H9 (cell line): Measurements from ENCODE around the gene SS18L1. TPM values are rescaled to one million over a fixed set of nuclear protein-coding genes. Genes with fewer than 3 reads are reported as not detected.
"Not testable (repeated sequence)": the region's sequence is repeated elsewhere in the genome, so short reads cannot be mapped to it uniquely, and the experiment has no call there.

ENCODE experiments used
- DNase-seq: peaks from one replicate; pipeline ENCODE4 v3.0.0-alpha.2; 2017
- H2AFZ ChIP-seq: one replicate; pipeline ENCODE4 v1.6.1; 2013; ENCODE audit warnings: mild to moderate bottlenecking, low read length, control low read depth, moderate library complexity
- H2AK5ac ChIP-seq: 2 replicates; pipeline ENCODE4 v1.6.1; 2013; ENCODE audit warnings: low read length, control low read depth, mixed read lengths; ENCODE audit not compliant: insufficient read length
- H2BK120ac ChIP-seq: one replicate; pipeline ENCODE4 v1.6.1; 2013; ENCODE audit warnings: low read depth, mild to moderate bottlenecking, low read length, control low read depth, inconsistent platforms; ENCODE audit not compliant: poor library complexity, severe bottlenecking
- H2BK12ac ChIP-seq: 2 replicates; pipeline ENCODE4 v1.6.1; 2013; ENCODE audit warnings: low read length, control low read depth, mixed read lengths, low read depth; ENCODE audit not compliant: insufficient read length
- H2BK15ac ChIP-seq: 2 replicates; pipeline ENCODE4 v1.6.1; 2013; ENCODE audit warnings: low read depth, low read length, control low read depth
- H2BK20ac ChIP-seq: one replicate; pipeline ENCODE4 v1.6.1; 2013; ENCODE audit warnings: low read depth, mild to moderate bottlenecking, low read length, control low read depth, inconsistent platforms; ENCODE audit not compliant: poor library complexity, severe bottlenecking
- H2BK5ac ChIP-seq: 2 replicates; pipeline ENCODE4 v1.6.1; 2013; ENCODE audit warnings: low read length, control low read depth, mixed read lengths; ENCODE audit not compliant: insufficient read length
- H3K14ac ChIP-seq: 2 replicates; pipeline ENCODE4 v1.6.1; 2013; ENCODE audit warnings: low read length, control low read depth; ENCODE audit not compliant: insufficient read depth
- H3K18ac ChIP-seq: 2 replicates; pipeline ENCODE4 v1.6.1; 2013; ENCODE audit warnings: low read depth, mild to moderate bottlenecking, mixed read lengths, low read length, control low read depth; ENCODE audit not compliant: insufficient read length
- H3K23ac ChIP-seq: 2 replicates; pipeline ENCODE4 v1.6.1; 2013; ENCODE audit warnings: low read length, control low read depth, mixed read lengths, low read depth; ENCODE audit not compliant: insufficient read length
- H3K23me2 ChIP-seq: 2 replicates; pipeline ENCODE4 v1.6.1; 2013; ENCODE audit warnings: low read depth, mild to moderate bottlenecking, mixed read lengths, low read length, control low read depth; ENCODE audit not compliant: insufficient read length, poor library complexity, severe bottlenecking
- H3K27ac ChIP-seq: 2 replicates; pipeline ENCODE4 v1.5.1; 2013; ENCODE audit warnings: low read length, control low read depth, mixed read lengths, low read depth; ENCODE audit not compliant: insufficient read length
- H3K27me3 ChIP-seq: 2 replicates; pipeline ENCODE4 v1.6.1; 2013; ENCODE audit warnings: low read length, control low read depth, inconsistent platforms; ENCODE audit not compliant: insufficient read depth
- H3K4ac ChIP-seq: 2 replicates; pipeline ENCODE4 v1.6.1; 2013; ENCODE audit warnings: low read depth, mild to moderate bottlenecking, control low read depth, inconsistent platforms, low read length, moderate library complexity
- H3K4me1 ChIP-seq: 2 replicates; pipeline ENCODE4 v1.6.1; 2013; ENCODE audit warnings: low read length, control low read depth, inconsistent platforms; ENCODE audit not compliant: insufficient read depth
- H3K4me2 ChIP-seq: 2 replicates; pipeline ENCODE4 v1.6.1; 2013; ENCODE audit warnings: low read length, control low read depth, mixed read lengths; ENCODE audit not compliant: insufficient read length, insufficient read depth
- H3K56ac ChIP-seq: 2 replicates; pipeline ENCODE4 v1.6.1; 2013; ENCODE audit warnings: low read depth, mild to moderate bottlenecking, mixed read lengths, low read length, control low read depth; ENCODE audit not compliant: insufficient read length
- H3K79me1 ChIP-seq: 2 replicates; pipeline ENCODE4 v1.6.1; 2013; ENCODE audit warnings: low read depth, mild to moderate bottlenecking, moderate library complexity, low read length, control low read depth, inconsistent platforms; ENCODE audit not compliant: insufficient read depth, poor library complexity, severe bottlenecking
- H3K79me2 ChIP-seq: 2 replicates; pipeline ENCODE4 v1.6.1; 2013; ENCODE audit warnings: low read length, control low read depth, inconsistent platforms; ENCODE audit not compliant: insufficient read depth
- H3K9ac ChIP-seq: 2 replicates; pipeline ENCODE4 v1.6.1; 2013; ENCODE audit warnings: low read length, control low read depth, mixed read lengths; ENCODE audit not compliant: insufficient read length; ENCODE audit errors: extremely low read depth
- H3K9me3 ChIP-seq: one replicate; pipeline ENCODE4 v1.6.1; 2013; ENCODE audit warnings: low read depth, low read length, inconsistent platforms; ENCODE audit not compliant: control insufficient read depth
- H3T11ph ChIP-seq: one replicate; pipeline ENCODE4 v1.6.1; 2013; ENCODE audit warnings: mild to moderate bottlenecking, low read length, control low read depth, inconsistent platforms
- H4K20me1 ChIP-seq: one replicate; pipeline ENCODE4 v1.6.1; 2013; ENCODE audit not compliant: control insufficient read depth, insufficient read length, insufficient read depth
- H4K5ac ChIP-seq: 2 replicates; pipeline ENCODE4 v1.6.1; 2013; ENCODE audit warnings: low read depth, mild to moderate bottlenecking, mixed read lengths, low read length, control low read depth; ENCODE audit not compliant: insufficient read length
- H4K8ac ChIP-seq: replicated peaks from 2 replicates; pipeline ENCODE4 v1.6.1; 2013; ENCODE audit warnings: low read length, control low read depth, mixed read lengths, low read depth; ENCODE audit not compliant: insufficient read length
- H4K91ac ChIP-seq: 2 replicates; pipeline ENCODE4 v1.6.1; 2013; ENCODE audit warnings: low read depth, mild to moderate bottlenecking, moderate library complexity, mixed read lengths, low read length, control low read depth; ENCODE audit not compliant: insufficient read length
- H3K27ac Mint-ChIP-seq, 3 experiments: 2 replicates in 2 of 3; 3 replicates in 1 of 3; pipeline ENCODE4 v1.8.0; 2020 to 2021; ENCODE audit warnings: mixed read lengths in 3 of 3, mild to moderate bottlenecking in 1 of 3, moderate library complexity in 1 of 3
- H3K27me3 Mint-ChIP-seq: 2 replicates; pipeline ENCODE4 v1.8.0; 2021; ENCODE audit warnings: low read depth, mild to moderate bottlenecking, moderate library complexity, mixed read lengths
- H3K36me3 Mint-ChIP-seq, 3 experiments: 2 replicates in 2 of 3; 3 replicates in 1 of 3; pipeline ENCODE4 v1.8.0; 2020 to 2021; ENCODE audit warnings: low read depth in 3 of 3, mixed read lengths in 3 of 3; ENCODE audit not compliant: insufficient read depth in 1 of 3
- H3K4me1 Mint-ChIP-seq, 2 experiments: 2 replicates each; pipeline ENCODE4 v1.8.0; 2020; ENCODE audit warnings: mixed read lengths in 2 of 2
- H3K4me3 Mint-ChIP-seq, 2 experiments: 2 replicates in 1 of 2; 3 replicates in 1 of 2; pipeline ENCODE4 v1.8.0; 2020 to 2021; ENCODE audit warnings: mild to moderate bottlenecking in 2 of 2, mixed read lengths in 2 of 2, moderate library complexity in 1 of 2
- H3K9me3 Mint-ChIP-seq, 2 experiments: 2 replicates in 1 of 2; 3 replicates in 1 of 2; pipeline ENCODE4 v1.8.0; 2020; ENCODE audit warnings: mild to moderate bottlenecking in 2 of 2, mixed read lengths in 2 of 2, moderate library complexity in 1 of 2
- WGBS: extraction: QIAGEN DNeasy Blood & Tissue Kit; methylation state at CpG from one replicate; pipeline ENCODE4 v1.1.7; 2013; ENCODE audit warnings: missing lambda C conversion rate, low lambda C conversion rate, mixed read lengths; ENCODE audit not compliant: insufficient read length; ENCODE audit errors: extremely low coverage; 5-methylcytosine and 5-hydroxymethylcytosine counted together
- total RNA-seq: library from RNA; stranded (reverse); gene quantifications from 2 replicates; pipeline ENCODE4 v1.2.1, GENCODE V29; 2021
- TF ChIP-seq, protein P1 (sequence below): fragments of 200-600 bp; sonication (generic); conservative IDR thresholded peaks from 3 replicates; pipeline ENCODE4 v1.8.0; 2021; ENCODE audit warnings: antibody characterized with exemption, mild to moderate bottlenecking

The SS18L1 gene
- total RNA-seq, 1 experiment from 2014 or later: 22.2 TPM

- no peak overlapping the region for H2AFZ ChIP-seq
- no peaks in the 10 kb centered on the region for H4K20me1 ChIP-seq
- H2BK120ac ChIP-seq: no peak overlapping the region
- no peak overlapping the region for H3K4ac ChIP-seq
- H3K18ac ChIP-seq: no peak overlapping the region
- H3K23me2 ChIP-seq: no peaks in the 10 kb centered on the region
- DNase-seq: no peak
- peaks cover 13 to 24% (median 20%) of the 10 kb centered on the region in 3 experiments for H3K36me3 Mint-ChIP-seq
- no peak overlapping the region for H2BK5ac ChIP-seq
- no peaks in the 10 kb centered on the region for H3K27me3 Mint-ChIP-seq
- H3K27me3 ChIP-seq: no peaks in the 10 kb centered on the region
- no CpG with 5 or more reads among the region's 9 CpGs for WGBS
- H3K9me3 Mint-ChIP-seq: peaks cover 0 to 2% of the 10 kb centered on the region in 2 experiments; a peak in 2 of 5 replicates
- H2BK20ac ChIP-seq: no peak overlapping the region
- H4K5ac ChIP-seq: no peak overlapping the region
- H2AK5ac ChIP-seq: no peak overlapping the region
- no peak overlapping the region for H2BK12ac ChIP-seq
- no peak overlapping the region for H4K8ac ChIP-seq
- H3K4me3 Mint-ChIP-seq: peak overlapping the region in 1 of 2 experiments; percentile 64; a peak in 2 of 5 replicates
- H3K4me1 ChIP-seq: peaks cover 9% of the 10 kb centered on the region; the same call in 1 of the 2 replicates
- H3K9me3 ChIP-seq: no peaks in the 10 kb centered on the region
- H3K79me2 ChIP-seq: peaks cover 61% of the 10 kb centered on the region
- H2BK15ac ChIP-seq: no peak overlapping the region
- no peak overlapping the region for H3K9ac ChIP-seq
- H3K14ac ChIP-seq: no peak overlapping the region
- H3K79me1 ChIP-seq: peaks cover 15% of the 10 kb centered on the region
- no peak overlapping the region for H3K56ac ChIP-seq
- H3K23ac ChIP-seq: no peak overlapping the region
- peak overlapping the region in 2 of 3 experiments; percentile 46 to 81; a peak in 3 of 7 replicates for H3K27ac Mint-ChIP-seq
- no peak overlapping the region for H3K4me2 ChIP-seq
- H3T11ph ChIP-seq: no peak overlapping the region
- TF ChIP-seq, protein P1, sequence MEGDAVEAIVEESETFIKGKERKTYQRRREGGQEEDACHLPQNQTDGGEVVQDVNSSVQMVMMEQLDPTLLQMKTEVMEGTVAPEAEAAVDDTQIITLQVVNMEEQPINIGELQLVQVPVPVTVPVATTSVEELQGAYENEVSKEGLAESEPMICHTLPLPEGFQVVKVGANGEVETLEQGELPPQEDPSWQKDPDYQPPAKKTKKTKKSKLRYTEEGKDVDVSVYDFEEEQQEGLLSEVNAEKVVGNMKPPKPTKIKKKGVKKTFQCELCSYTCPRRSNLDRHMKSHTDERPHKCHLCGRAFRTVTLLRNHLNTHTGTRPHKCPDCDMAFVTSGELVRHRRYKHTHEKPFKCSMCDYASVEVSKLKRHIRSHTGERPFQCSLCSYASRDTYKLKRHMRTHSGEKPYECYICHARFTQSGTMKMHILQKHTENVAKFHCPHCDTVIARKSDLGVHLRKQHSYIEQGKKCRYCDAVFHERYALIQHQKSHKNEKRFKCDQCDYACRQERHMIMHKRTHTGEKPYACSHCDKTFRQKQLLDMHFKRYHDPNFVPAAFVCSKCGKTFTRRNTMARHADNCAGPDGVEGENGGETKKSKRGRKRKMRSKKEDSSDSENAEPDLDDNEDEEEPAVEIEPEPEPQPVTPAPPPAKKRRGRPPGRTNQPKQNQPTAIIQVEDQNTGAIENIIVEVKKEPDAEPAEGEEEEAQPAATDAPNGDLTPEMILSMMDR: no peak
- H3K4me1 Mint-ChIP-seq: peaks cover 34% of the 10 kb centered on the region in 2 experiments
- H3K27ac ChIP-seq: no peak overlapping the region
- H4K91ac ChIP-seq: no peak overlapping the region
These were observed 4.0 kb downstream of the SS18L1 start for GRCh38 chr20:62147528-62147927.

DNA sequence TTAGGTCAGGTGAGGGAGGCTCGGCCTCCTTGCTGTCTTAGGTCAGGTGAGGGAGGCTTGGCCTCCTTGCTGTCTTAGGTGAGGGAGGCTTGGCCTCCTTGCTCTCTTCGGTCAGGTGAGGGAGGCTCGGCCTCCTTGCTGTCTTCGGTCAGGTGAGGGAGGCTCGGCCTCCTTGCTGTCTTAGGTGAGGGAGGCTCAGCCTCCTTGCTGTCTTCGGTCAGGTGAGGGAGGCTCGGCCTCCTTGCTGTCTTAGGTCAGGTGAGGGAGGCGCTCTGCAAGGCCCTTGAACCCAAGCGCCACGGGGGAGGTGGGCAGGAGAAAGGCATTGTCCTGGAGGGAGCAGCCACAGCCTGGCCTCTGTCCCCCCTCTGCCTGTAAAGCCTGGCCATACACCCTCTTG lies 4.8 kb downstream of the SS18L1 start:
- H3K9me3 Mint-ChIP-seq, H2AK5ac ChIP-seq, H2BK5ac ChIP-seq, H3K18ac ChIP-seq, H4K91ac ChIP-seq, H3K4me3 Mint-ChIP-seq, H4K8ac ChIP-seq, H3K9me3 ChIP-seq, H3K4ac ChIP-seq, H3K56ac ChIP-seq, H2BK12ac ChIP-seq, H3K27ac ChIP-seq, DNase-seq, H3T11ph ChIP-seq, H2BK120ac ChIP-seq, H3K4me2 ChIP-seq, H3K4me1 ChIP-seq, H3K27me3 ChIP-seq, H3K23ac ChIP-seq, H4K5ac ChIP-seq, H3K14ac ChIP-seq, H3K23me2 ChIP-seq, H3K27me3 Mint-ChIP-seq, H3K9ac ChIP-seq, H2BK20ac ChIP-seq, H4K20me1 ChIP-seq, H2AFZ ChIP-seq, H2BK15ac ChIP-seq: not testable (repeated sequence)
- H3K4me1 Mint-ChIP-seq: peaks cover 34% of the 10 kb centered on the region in 2 experiments
- H3K79me1 ChIP-seq: peaks cover 15% of the 10 kb centered on the region
- peaks cover 21 to 33% (median 27%) of the 10 kb centered on the region in 3 experiments for H3K36me3 Mint-ChIP-seq
- WGBS: no CpG with 5 or more reads among the region's 10 CpGs
- H3K79me2 ChIP-seq: peaks cover 65% of the 10 kb centered on the region
- peak overlapping the region in 1 of 3 experiments; percentile 77; a peak in 1 of 7 replicates for H3K27ac Mint-ChIP-seq
